Caco-2 (cell line): ENCODE data around the gene MET. TPM values are rescaled to one million over a fixed set of nuclear protein-coding genes. Genes with fewer than 3 reads are reported as not detected.
"Not testable (repeated sequence)": the region's sequence is repeated elsewhere in the genome, so short reads cannot be mapped to it uniquely, and the experiment has no call there.

ENCODE experiments used
- BruUV-seq: library from RNA; stranded (reverse); fragments of 400-500 nt; replicated peaks from 2 replicates; lab custom pipeline; 2021; lab: Mats Ljungman, UMichigan
- CTCF ChIA-PET: fragments of 300-600 bp; sonication (Branson Sonifier 250); formaldehyde crosslinking; loops from one replicate; lab custom pipeline; 2022; ENCODE audit warnings: antibody characterized with exemption; lab: Charles Lee
- POLR2A ChIA-PET: fragments of 300-600 bp; sonication (Branson Sonifier 250); formaldehyde crosslinking; loops from one replicate; lab custom pipeline; 2022; ENCODE audit warnings: antibody characterized with exemption; lab: Charles Lee
- DNase-seq, 2 experiments: peaks; one replicate each; pipeline versions ENCODE4 v3.0.0 to v3.0.0-alpha.2; 2020 to 2022
- H3K27me3 ChIP-seq: replicated peaks from 2 replicates; pipeline ENCODE4 v1.6.0; 2011; ENCODE audit warnings: low read length; ENCODE audit not compliant: control insufficient read depth, insufficient read depth
- H3K36me3 ChIP-seq: 2 replicates; pipeline ENCODE4 v1.5.1; 2011; ENCODE audit warnings: low read length; ENCODE audit not compliant: control insufficient read depth, insufficient read depth
- H3K4me1 ChIP-seq: fragments of 250-450 bp; sonication (Bioruptor Pico); 2 replicates; pipeline ENCODE4 v1.5.1; 2020; ENCODE audit warnings: mild to moderate bottlenecking
- H3K4me3 ChIP-seq: 2 replicates; pipeline ENCODE4 v1.5.1; 2011; ENCODE audit warnings: low read depth, mild to moderate bottlenecking, control low read depth, low read length
- H3K9me3 ChIP-seq: fragments of 250-450 bp; sonication (Bioruptor Pico); 2 replicates; pipeline ENCODE4 v1.5.1; 2020; ENCODE audit warnings: mild to moderate bottlenecking, moderate library complexity
- H3K27ac Mint-ChIP-seq: one replicate; pipeline ENCODE4 v1.8.0; 2022; ENCODE audit warnings: mixed read lengths; ENCODE audit not compliant: unreplicated experiment
- H3K27me3 Mint-ChIP-seq: one replicate; pipeline ENCODE4 v1.8.0; 2022; ENCODE audit warnings: mixed read lengths; ENCODE audit not compliant: insufficient read depth, unreplicated experiment
- H3K36me3 Mint-ChIP-seq: one replicate; pipeline ENCODE4 v1.8.0; 2022; ENCODE audit warnings: mild to moderate bottlenecking, mixed read lengths; ENCODE audit not compliant: insufficient read depth, unreplicated experiment
- H3K4me1 Mint-ChIP-seq: one replicate; pipeline ENCODE4 v1.8.0; 2022; ENCODE audit warnings: low read depth, mixed read lengths; ENCODE audit not compliant: unreplicated experiment
- H3K4me3 Mint-ChIP-seq: one replicate; pipeline ENCODE4 v1.8.0; 2022; ENCODE audit warnings: mild to moderate bottlenecking, moderate library complexity, mixed read lengths; ENCODE audit not compliant: unreplicated experiment
- H3K9me3 Mint-ChIP-seq: one replicate; pipeline ENCODE4 v1.8.0; 2022; ENCODE audit warnings: mixed read lengths; ENCODE audit not compliant: unreplicated experiment
- intact Hi-C: fragments of 100-400 bp; cut with micrococcal nuclease; formaldehyde crosslinking; loops from one replicate; pipeline ENCODE4 v1.10.0; 2022; ENCODE audit not compliant: unreplicated experiment
- total RNA-seq: library from RNA; stranded (reverse); gene quantifications from 2 replicates; pipeline ENCODE4 v1.2.3, GENCODE V29; 2022
- TF ChIP-seq, protein P1 (sequence below), 2 experiments: fragments of 200-600 bp in 1 of 2; IDR thresholded peaks; 1 replicate in 1 of 2; 2 replicates in 1 of 2; pipeline versions ENCODE4 v1.5.1 to v1.8.0; 2011 to 2022; ENCODE audit warnings: antibody characterized with exemption in 1 of 2, control low read depth in 1 of 2, inconsistent platforms in 1 of 2, low read depth in 1 of 2, low read length in 1 of 2, mild to moderate bottlenecking in 1 of 2, moderate library complexity in 1 of 2; ENCODE audit not compliant: insufficient read depth in 1 of 2, severe bottlenecking in 1 of 2, unreplicated experiment in 1 of 2

The MET gene
- total RNA-seq, 1 experiment from 2014 or later = 82.9 TPM

DNA sequence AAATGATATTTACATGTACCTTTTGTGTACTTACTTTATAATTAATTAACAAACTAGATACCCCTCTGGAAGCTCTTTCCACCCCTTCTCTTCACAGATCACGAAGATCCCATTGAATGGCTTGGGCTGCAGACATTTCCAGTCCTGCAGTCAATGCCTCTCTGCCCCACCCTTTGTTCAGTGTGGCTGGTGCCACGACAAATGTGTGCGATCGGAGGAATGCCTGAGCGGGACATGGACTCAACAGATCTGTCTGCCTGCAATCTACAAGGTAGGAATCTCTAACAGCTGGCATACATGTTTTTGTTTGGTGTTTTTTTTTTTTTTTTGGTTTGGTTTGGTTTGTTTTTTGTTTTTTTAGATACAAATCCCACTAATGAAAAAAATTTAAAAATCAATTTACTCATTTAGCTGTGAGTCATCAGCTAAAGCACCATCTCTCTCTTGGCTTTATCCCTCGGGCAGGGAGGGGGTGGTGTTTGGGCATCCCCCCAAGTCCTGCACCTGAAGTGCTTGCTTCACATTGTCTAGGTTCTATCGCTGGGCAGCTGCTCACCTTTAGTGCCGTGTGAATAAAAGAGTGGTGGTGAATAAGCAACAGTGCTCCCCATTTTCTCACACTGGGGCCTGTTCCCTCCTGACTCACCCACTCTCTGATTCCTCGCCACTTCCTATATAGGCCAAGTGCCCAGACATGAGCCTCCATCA, 68.9 kb downstream of the MET start:
- no peaks in the 10 kb centered on the region; the same call in 1 of the 2 replicates for H3K9me3 ChIP-seq
- peaks cover 3% of the 10 kb centered on the region for H3K36me3 ChIP-seq
- Mint-ChIP-seq H3K9me3 (peaks cover 13% of the 10 kb centered on the region), H3K36me3 (peaks cover 92% of the 10 kb centered on the region), H3K27ac (no peak overlapping the region), H3K4me1 (peaks cover 16% of the 10 kb centered on the region), H3K4me3 (no peak overlapping the region), H3K27me3 (no peaks in the 10 kb centered on the region)
- TF ChIP-seq, protein P1, sequence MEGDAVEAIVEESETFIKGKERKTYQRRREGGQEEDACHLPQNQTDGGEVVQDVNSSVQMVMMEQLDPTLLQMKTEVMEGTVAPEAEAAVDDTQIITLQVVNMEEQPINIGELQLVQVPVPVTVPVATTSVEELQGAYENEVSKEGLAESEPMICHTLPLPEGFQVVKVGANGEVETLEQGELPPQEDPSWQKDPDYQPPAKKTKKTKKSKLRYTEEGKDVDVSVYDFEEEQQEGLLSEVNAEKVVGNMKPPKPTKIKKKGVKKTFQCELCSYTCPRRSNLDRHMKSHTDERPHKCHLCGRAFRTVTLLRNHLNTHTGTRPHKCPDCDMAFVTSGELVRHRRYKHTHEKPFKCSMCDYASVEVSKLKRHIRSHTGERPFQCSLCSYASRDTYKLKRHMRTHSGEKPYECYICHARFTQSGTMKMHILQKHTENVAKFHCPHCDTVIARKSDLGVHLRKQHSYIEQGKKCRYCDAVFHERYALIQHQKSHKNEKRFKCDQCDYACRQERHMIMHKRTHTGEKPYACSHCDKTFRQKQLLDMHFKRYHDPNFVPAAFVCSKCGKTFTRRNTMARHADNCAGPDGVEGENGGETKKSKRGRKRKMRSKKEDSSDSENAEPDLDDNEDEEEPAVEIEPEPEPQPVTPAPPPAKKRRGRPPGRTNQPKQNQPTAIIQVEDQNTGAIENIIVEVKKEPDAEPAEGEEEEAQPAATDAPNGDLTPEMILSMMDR (IDR thresholded peaks at IDR 0.05; ENCODE audit: insufficient read depth in 1 of 2, low read depth in 1 of 2, low read length in 1 of 2, severe bottlenecking in 1 of 2, unreplicated experiment in 1 of 2) = no peak
- DNase-seq = no peak
- H3K27me3 ChIP-seq = no peaks in the 10 kb centered on the region
- POLR2A ChIA-PET = no interaction called here
- H3K4me3 ChIP-seq = no peak overlapping the region
- no peaks in the 10 kb centered on the region for H3K4me1 ChIP-seq
- CTCF ChIA-PET = no interaction called here
- intact Hi-C loops = no loop called here
- no TSS peak for BruUV-seq

DNA sequence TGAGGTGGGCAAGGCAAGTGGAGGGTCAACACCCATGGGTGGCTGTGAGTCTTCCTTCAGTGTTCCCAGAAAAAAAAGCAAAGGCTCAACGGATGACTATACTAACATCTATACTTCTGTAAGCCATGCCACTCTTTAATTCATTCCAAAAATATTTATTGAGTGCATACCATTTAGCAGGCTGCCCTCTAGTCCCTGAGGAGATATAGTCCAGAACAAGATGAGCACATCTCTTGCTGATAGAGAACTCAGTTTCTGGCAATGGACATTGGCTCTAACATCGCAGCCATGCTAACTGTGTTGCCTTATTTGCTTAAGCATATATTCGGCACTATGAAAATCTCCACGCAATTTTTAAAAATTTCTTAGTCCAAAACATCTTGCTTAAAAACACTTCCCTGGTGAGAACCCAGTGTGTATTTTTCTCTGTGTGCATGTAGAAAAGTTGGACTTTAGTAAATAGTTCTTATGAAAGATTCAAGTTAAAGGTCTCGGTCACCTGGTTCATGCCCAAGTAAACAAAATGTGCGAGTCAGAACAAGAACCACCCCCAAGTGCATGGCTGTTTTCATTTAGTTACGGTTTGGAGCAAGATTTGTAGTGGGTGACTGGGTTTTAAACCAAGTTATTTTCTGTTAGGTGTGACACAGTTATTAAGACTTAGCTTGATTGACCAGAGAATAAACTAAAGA, 69.8 kb downstream of the MET start:
- H3K27me3 ChIP-seq = no peaks in the 10 kb centered on the region
- H3K4me3 ChIP-seq = no peak overlapping the region
- Mint-ChIP-seq H3K9me3 (peaks cover 13% of the 10 kb centered on the region), H3K27ac (no peak overlapping the region), H3K4me1 (peaks cover 15% of the 10 kb centered on the region), H3K36me3 (peaks cover 96% of the 10 kb centered on the region), H3K4me3 (no peak overlapping the region), H3K27me3 (no peaks in the 10 kb centered on the region)
- TF ChIP-seq, protein P1 (IDR thresholded peaks at IDR 0.05; ENCODE audit: insufficient read depth in 1 of 2, low read depth in 1 of 2, low read length in 1 of 2, severe bottlenecking in 1 of 2, unreplicated experiment in 1 of 2) = no peak
- BruUV-seq = no TSS peak
- POLR2A ChIA-PET = no interaction called here
- DNase-seq = no peak
- no peaks in the 10 kb centered on the region for H3K4me1 ChIP-seq
- CTCF ChIA-PET = no interaction called here
- H3K36me3 ChIP-seq = peaks cover 3% of the 10 kb centered on the region
- H3K9me3 ChIP-seq = peaks cover under 1% of the 10 kb centered on the region
- intact Hi-C loops = no loop called here

DNA sequence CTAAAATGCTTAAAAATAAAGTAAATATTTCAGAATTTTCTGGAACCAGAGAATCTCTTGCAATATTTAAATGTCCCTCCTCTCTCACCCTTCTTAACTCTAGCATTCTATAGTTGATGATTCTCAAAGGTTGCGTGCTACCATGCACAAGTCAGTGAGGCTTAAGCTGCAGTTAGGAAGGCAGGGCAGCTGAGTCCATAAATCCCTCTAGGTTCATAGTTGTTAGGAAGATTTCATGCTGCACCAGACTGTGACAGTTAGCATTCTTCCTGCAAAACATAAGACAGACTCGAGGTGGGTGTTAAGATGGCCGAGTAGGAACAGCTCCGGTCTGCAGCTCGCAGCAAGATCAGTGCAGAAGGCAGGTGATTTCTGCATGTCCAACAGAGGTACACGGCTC, 70.6 kb downstream of the MET start:
- no peaks in the 10 kb centered on the region for H3K27me3 Mint-ChIP-seq
- no TSS peak for BruUV-seq
- H3K27ac Mint-ChIP-seq = no peak overlapping the region
- DNase-seq = no peak
- TF ChIP-seq, protein P1 (IDR thresholded peaks at IDR 0.05; ENCODE audit: insufficient read depth in 1 of 2, low read depth in 1 of 2, low read length in 1 of 2, severe bottlenecking in 1 of 2, unreplicated experiment in 1 of 2) = no peak
- H3K4me1 Mint-ChIP-seq = peaks cover 7% of the 10 kb centered on the region
- Histone ChIP-seq H3K9me3 (peaks cover 8% of the 10 kb centered on the region), H3K27me3 (no peaks in the 10 kb centered on the region), H3K4me1 (no peaks in the 10 kb centered on the region), H3K36me3 (peaks cover 3% of the 10 kb centered on the region), H3K4me3 (no peak overlapping the region)
- H3K4me3 Mint-ChIP-seq = no peak overlapping the region
- H3K36me3 Mint-ChIP-seq = peaks cover 97% of the 10 kb centered on the region
- H3K9me3 Mint-ChIP-seq = peaks cover 21% of the 10 kb centered on the region
- ChIA-PET CTCF (no interaction called here), POLR2A (no interaction called here)
- intact Hi-C loops = no loop called here

DNA sequence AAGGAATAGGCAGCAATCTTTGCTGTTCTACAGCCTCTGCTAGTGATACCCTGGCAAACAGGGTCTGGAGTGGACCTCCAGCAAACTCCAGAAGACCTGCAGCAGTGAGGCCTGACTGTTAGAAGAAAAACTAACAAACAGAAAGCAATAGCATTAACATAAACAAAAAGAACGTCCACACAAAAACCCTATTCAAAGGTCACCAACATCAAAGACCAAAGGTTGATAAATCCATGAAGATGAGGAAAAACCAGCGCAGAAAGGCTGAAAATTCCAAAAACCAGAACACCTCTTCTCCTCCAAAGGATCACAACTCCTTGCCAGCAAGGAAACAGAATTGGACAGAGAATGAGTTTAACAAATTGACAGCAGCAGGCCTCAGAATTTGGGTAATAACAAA, 71.8 kb downstream of the MET start:
- H3K27ac Mint-ChIP-seq, H3K27me3 Mint-ChIP-seq, H3K36me3 ChIP-seq, H3K4me3 ChIP-seq, CTCF ChIA-PET, H3K4me3 Mint-ChIP-seq, BruUV-seq, H3K4me1 ChIP-seq, DNase-seq, POLR2A ChIA-PET, H3K27me3 ChIP-seq, H3K4me1 Mint-ChIP-seq, intact Hi-C loops: not testable (repeated sequence)
- peaks cover 97% of the 10 kb centered on the region for H3K36me3 Mint-ChIP-seq
- H3K9me3 Mint-ChIP-seq = peaks cover 33% of the 10 kb centered on the region
- H3K9me3 ChIP-seq = peaks cover 19% of the 10 kb centered on the region

DNA sequence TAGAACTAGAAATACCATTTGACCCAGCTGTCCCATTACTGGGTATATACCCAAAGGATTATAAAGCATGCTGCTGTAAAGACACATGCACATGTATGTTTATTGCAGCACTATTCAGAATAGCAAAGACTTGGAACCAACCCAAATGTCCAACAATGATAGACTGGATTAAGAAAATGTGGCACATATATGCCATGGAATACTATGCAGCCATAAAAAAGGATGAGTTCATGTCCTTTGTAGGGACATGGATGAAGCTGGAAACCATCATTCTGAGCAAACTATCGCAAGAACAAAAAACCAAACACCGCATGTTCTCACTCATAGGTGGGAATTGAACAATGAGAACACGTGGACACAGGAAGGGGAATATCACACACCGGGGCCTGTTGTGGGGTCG, 74.4 kb downstream of the MET start:
- Mint-ChIP-seq H3K9me3 (peaks cover 45% of the 10 kb centered on the region), H3K36me3 (peaks cover 91% of the 10 kb centered on the region)
- intact Hi-C loops, H3K36me3 ChIP-seq, H3K4me3 Mint-ChIP-seq, H3K27me3 Mint-ChIP-seq, DNase-seq, H3K27me3 ChIP-seq, POLR2A ChIA-PET, H3K4me3 ChIP-seq, CTCF ChIA-PET, H3K27ac Mint-ChIP-seq, H3K4me1 ChIP-seq, H3K4me1 Mint-ChIP-seq, BruUV-seq: not testable (repeated sequence)
- H3K9me3 ChIP-seq = peaks cover 22% of the 10 kb centered on the region
